ACC112 (cell line): ENCODE results near the gene PROCA1.

ENCODE experiments used
- H2AFZ ChIP-seq: fragments of 200-600 bp; sonication (generic); one replicate; pipeline ENCODE4 v1.6.0; 2017; ENCODE audit warnings: antibody characterized with exemption, low read length; ENCODE audit not compliant: unreplicated experiment
- H3K27ac ChIP-seq: fragments of 200-600 bp; sonication (generic); 2 replicates; pipeline ENCODE4 v1.5.1; 2014; ENCODE audit warnings: low read depth, mild to moderate bottlenecking, antibody characterized with exemption, low read length, moderate library complexity
- H3K27me3 ChIP-seq: fragments of 200-600 bp; sonication (generic); 2 replicates; pipeline ENCODE4 v1.6.1; 2014; ENCODE audit warnings: mild to moderate bottlenecking, antibody characterized with exemption, low read length, moderate library complexity, mixed read lengths; ENCODE audit not compliant: insufficient read depth
- H3K36me3 ChIP-seq: fragments of 200-600 bp; sonication (generic); 2 replicates; pipeline ENCODE4 v1.6.1; 2016; ENCODE audit warnings: mild to moderate bottlenecking, antibody characterized with exemption, low read length, moderate library complexity, mixed read lengths; ENCODE audit not compliant: insufficient read depth
- H3K4me1 ChIP-seq: fragments of 200-600 bp; sonication (generic); one replicate; pipeline ENCODE4 v1.6.1; 2016; ENCODE audit warnings: low read length, mixed read lengths; ENCODE audit not compliant: insufficient read depth, unreplicated experiment, control insufficient read depth
- H3K4me3 ChIP-seq: fragments of 200-600 bp; sonication (generic); 2 replicates; pipeline ENCODE4 v1.5.1; 2014; ENCODE audit warnings: mild to moderate bottlenecking, low read depth, low read length
- H3K79me2 ChIP-seq: fragments of 200-600 bp; sonication (generic); one replicate; pipeline ENCODE4 v1.6.0; 2016; ENCODE audit warnings: low read length; ENCODE audit not compliant: control insufficient read depth, unreplicated experiment, insufficient read depth

The PROCA1 gene

GRCh38 chr17:28715217-28715616 lies 3.5 kb upstream of the PROCA1 start:
- peak overlapping the region; percentile 95 for H3K4me3 ChIP-seq
- H3K4me1 ChIP-seq = peaks cover 25% of the 10 kb centered on the region
- no peak overlapping the region for H3K27ac ChIP-seq
- no peaks in the 10 kb centered on the region for H3K27me3 ChIP-seq
- peaks cover 19% of the 10 kb centered on the region for H3K36me3 ChIP-seq
- peaks cover 31% of the 10 kb centered on the region for H3K79me2 ChIP-seq
- no peak overlapping the region for H2AFZ ChIP-seq

DNA sequence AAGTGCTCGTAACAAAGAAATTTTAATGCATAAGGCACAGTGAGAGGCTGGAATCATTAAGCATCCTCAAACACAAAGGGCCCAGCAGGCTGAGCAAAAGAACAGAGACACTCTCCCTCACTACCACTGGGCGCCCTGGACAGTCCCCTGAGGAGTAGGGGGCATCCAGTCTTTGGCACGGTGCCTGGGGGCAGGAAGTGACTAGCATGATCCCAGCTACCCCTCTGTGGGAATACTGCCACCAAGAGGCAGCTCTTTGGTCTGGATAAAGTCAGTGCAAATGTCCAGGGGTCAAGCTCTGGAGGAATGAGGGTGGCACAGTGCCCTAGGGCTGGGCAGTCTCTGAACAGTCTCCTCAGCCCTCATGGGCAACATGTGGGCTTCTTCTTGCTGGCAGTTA lies 2.6 kb upstream of the PROCA1 start:
- Histone ChIP-seq H3K27ac (no peak overlapping the region), H3K4me1 (peaks cover 31% of the 10 kb centered on the region)

GRCh38 chr17:28712705-28713415 lies 1.2 kb upstream of the PROCA1 start:
- no peaks in the 10 kb centered on the region for H3K27me3 ChIP-seq
- peaks cover 19% of the 10 kb centered on the region for H3K36me3 ChIP-seq
- H3K79me2 ChIP-seq = peaks cover 32% of the 10 kb centered on the region
- H2AFZ ChIP-seq = no peak overlapping the region
- H3K27ac ChIP-seq = no peak overlapping the region
- H3K4me1 ChIP-seq = peaks cover 24% of the 10 kb centered on the region
- 0 out of 2 replicates have a peak overlapping the region, but pooled peaks have one; percentile 85 for H3K4me3 ChIP-seq

More for the DNA sequence above, 2.6 kb upstream of the PROCA1 start:
- Histone ChIP-seq H3K4me3 (no peak overlapping the region), H2AFZ (no peak overlapping the region), H3K27me3 (no peaks in the 10 kb centered on the region), H3K36me3 (peaks cover 19% of the 10 kb centered on the region), H3K79me2 (peaks cover 32% of the 10 kb centered on the region)

DNA sequence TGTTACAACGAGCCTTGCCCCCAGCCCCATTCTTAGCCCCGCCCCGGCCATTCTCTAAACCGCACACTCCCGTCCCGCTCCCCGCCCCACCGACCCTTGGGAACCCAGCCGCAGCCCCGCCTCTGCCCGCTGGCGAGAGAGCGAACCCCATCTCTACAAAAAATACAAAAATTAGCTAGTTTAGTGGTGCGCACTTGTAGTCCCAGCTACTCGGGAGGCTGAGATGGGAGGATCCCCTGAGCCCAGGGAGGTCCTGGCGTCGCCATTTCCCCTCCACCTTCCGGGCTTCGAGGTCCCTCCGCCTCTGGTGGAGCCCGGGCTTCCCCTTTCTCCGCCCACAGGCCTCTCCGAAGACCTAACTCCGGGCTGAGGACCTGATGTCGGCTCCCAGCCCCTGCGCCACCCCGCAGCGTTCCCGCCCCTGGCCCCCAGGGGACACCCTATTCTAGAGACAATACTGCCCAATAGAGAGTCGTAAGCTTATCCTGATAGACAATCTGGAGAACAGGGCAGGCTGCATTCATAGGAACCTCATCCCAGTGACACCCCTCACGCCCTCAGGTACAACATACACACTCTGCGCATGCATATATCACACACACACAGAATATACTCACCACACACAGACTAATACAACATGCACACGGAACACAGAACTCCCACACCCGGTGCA lies 480 bp upstream of the PROCA1 start:
- Histone ChIP-seq H3K27ac (peak overlapping the region; percentile 92), H3K4me1 (peaks cover 24% of the 10 kb centered on the region), H3K79me2 (peaks cover 28% of the 10 kb centered on the region), H2AFZ (peak overlapping the region; percentile 37), H3K36me3 (peaks cover 19% of the 10 kb centered on the region), H3K27me3 (no peaks in the 10 kb centered on the region), H3K4me3 (peak overlapping the region; percentile 85)

DNA sequence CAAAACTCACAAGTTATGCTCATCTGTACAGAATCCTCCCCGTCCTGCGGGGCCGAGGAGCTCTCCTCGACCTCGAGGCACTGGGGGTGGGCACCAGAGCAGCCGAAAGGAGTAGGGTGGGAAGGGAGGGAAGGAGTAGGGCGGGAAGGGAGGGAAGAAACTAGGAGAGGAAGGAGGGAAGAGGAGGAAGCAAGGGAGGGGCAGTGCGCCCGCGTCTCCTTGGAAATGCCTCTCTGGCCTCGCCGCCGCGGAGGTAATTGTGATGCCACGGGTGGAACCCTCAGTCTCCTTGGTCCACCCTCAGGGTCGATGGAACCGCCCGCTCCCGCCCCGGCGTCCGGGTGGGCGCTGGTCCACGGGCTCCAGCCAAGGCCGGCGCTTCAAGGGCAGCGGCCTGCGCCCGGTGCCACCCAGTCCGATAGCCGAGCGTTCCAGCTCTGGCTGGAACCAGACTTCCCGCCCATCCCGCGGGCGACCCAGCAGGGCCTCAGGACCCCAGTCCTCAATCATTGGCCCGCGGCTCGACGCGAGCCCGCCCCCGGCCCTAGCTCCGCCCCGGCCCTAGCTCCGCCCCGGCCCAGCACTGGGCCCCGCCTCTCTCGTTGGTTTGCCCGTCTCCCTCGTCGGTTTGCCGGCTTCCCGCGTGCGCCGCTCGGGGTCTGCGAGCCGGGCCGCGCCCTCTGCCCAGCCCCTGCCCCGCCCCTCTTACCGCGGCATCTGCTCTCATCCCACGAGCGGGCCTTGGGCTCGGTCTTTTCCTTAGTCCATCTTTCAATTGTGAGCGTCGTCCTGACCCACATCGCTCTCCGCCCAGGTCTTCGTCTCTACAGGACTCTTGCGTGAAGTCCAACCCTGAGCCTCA lies 596 bp downstream of the PROCA1 start:
- H3K36me3 ChIP-seq = peaks cover 19% of the 10 kb centered on the region
- peak overlapping the region; percentile 92 for H3K27ac ChIP-seq
- H2AFZ ChIP-seq = peak overlapping the region; percentile 37
- peak overlapping the region; percentile 85 for H3K4me3 ChIP-seq
- H3K4me1 ChIP-seq = peaks cover 20% of the 10 kb centered on the region
- no peaks in the 10 kb centered on the region for H3K27me3 ChIP-seq
- peaks cover 18% of the 10 kb centered on the region for H3K79me2 ChIP-seq

GRCh38 chr17:28707339-28707720 lies 4.4 kb downstream of the PROCA1 start:
- no peaks in the 10 kb centered on the region for H3K27me3 ChIP-seq
- H3K27ac ChIP-seq = no peak overlapping the region
- no peak overlapping the region for H3K4me3 ChIP-seq
- H2AFZ ChIP-seq = no peak overlapping the region
- H3K79me2 ChIP-seq = peaks cover 5% of the 10 kb centered on the region
- H3K4me1 ChIP-seq = peaks cover 9% of the 10 kb centered on the region
- H3K36me3 ChIP-seq = peaks cover 1% of the 10 kb centered on the region; the same call in 1 of the 2 replicates

DNA sequence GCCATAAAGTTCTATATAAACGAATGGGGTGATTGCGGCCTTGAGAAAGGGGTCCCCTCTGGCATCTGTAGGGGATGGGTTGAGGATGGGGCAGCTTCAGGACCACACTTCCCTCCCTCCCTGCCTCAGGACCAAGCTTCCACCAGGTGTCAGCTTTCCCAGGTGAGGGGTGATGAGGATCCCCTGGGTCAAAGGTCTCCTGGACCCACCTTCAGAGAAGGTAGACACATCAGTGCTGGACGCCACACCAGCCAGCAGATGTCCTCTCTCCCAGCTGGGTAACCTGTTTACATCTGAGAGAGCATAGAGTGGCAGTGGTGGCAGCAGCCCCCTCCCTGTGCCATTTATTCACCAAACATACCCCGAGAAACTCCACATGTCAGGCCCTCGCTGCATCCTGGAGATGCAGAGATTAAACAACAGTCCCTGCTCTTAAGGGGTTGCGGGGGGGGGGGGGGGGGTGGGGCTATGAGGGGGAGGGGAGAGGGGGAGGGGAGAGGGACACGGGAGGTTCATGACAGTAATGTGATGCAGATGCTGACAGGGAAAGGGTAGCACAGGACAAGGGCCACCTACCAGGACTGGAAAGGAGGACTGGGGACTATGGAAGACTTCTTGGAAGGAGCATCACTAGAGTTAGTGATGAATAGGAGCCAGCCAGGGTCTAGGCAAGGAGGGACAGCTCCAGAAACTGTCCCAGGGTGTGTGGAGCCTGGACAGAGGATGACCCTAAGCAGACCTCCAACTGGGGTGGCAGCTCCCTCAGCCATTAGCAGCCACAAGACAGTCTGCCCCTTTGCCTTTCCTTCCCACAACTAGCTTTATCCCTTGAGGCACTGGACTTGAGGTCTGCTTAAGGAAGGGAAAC lies 5.0 kb downstream of the PROCA1 start:
- peaks cover 6% of the 10 kb centered on the region for H3K4me1 ChIP-seq

DNA sequence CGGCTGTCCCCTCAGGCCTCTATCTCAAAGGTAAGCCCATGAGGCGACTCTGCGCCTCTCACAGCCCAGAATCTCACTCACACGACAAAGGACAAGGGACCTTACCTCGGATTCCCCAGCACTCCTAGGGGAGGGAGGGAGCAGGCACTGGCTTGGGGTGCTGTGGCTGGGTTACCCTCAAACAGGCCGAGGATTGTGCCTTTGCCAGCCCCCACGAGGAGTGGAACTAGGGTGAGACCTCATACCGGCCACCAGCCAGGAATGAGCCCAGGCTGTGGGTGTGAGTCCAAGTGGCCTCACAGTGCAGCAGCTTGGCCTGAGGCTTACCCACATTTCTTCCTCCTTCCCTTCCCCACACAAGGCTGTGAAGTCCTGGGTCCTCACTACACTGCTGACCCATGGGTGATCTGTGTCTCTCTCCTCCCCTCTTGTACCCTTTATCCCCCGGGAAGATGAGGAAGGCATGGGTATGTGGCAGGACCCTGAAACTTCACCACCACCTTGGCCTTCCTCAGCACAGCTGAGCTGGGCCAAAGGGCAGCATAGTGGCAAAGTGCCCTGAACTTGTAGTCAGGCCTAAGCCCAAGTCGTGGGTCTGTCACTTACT lies 5.9 kb downstream of the PROCA1 start:
- Histone ChIP-seq H3K4me1 (peaks cover 6% of the 10 kb centered on the region), H2AFZ (no peak overlapping the region), H3K36me3 (peaks cover 6% of the 10 kb centered on the region; the same call in 1 of the 2 replicates), H3K27me3 (no peaks in the 10 kb centered on the region), H3K4me3 (no peak overlapping the region), H3K79me2 (peaks cover 5% of the 10 kb centered on the region), H3K27ac (no peak overlapping the region)

More for the DNA sequence above, 5.0 kb downstream of the PROCA1 start:
- no peak overlapping the region for H3K4me3 ChIP-seq
- peaks cover 5% of the 10 kb centered on the region for H3K79me2 ChIP-seq
- peaks cover 2% of the 10 kb centered on the region; the same call in 1 of the 2 replicates for H3K36me3 ChIP-seq
- no peaks in the 10 kb centered on the region for H3K27me3 ChIP-seq
- H2AFZ ChIP-seq = no peak overlapping the region
- H3K27ac ChIP-seq = no peak overlapping the region

DNA sequence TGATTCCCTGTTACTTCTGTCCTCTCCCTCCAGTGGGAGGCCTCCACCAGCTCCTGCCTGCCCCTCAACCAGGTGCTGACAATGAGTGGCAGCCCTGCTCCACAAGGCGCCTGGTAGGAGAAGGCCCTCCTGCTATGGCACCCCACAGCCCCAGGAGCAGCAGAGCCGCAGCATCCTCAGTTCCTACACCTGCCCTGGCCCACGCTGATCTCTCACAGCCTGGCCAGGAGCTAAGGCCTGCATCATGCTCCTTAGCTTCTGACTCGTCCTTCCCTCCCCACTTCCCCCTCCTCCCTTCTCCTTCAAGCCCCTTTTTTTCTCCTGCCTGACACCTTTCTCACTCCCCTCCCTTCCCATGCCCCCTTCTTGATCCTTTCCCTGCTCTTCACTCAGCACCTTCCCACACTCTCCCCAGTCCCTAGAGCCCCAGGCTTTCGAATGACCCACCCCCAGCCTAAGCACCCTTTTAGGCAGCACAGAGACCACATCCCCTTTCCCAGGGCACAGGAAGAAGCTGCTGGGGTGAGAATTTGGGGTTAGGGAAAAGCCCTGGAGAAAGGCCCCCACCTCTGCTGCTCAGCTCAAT lies 6.5 kb downstream of the PROCA1 start:
- Histone ChIP-seq H3K27ac (no peak overlapping the region), H3K27me3 (no peaks in the 10 kb centered on the region), H3K4me1 (peaks cover 6% of the 10 kb centered on the region), H3K4me3 (no peak overlapping the region), H3K79me2 (peaks cover 5% of the 10 kb centered on the region), H3K36me3 (peaks cover 9% of the 10 kb centered on the region; the same call in 1 of the 2 replicates), H2AFZ (no peak overlapping the region)
